ENCODE measurements around the gene NKAIN4.
A peak's percentile ranks its signal among the peaks of the same experiment; 100 is the strongest.

Gene NKAIN4

DNA sequence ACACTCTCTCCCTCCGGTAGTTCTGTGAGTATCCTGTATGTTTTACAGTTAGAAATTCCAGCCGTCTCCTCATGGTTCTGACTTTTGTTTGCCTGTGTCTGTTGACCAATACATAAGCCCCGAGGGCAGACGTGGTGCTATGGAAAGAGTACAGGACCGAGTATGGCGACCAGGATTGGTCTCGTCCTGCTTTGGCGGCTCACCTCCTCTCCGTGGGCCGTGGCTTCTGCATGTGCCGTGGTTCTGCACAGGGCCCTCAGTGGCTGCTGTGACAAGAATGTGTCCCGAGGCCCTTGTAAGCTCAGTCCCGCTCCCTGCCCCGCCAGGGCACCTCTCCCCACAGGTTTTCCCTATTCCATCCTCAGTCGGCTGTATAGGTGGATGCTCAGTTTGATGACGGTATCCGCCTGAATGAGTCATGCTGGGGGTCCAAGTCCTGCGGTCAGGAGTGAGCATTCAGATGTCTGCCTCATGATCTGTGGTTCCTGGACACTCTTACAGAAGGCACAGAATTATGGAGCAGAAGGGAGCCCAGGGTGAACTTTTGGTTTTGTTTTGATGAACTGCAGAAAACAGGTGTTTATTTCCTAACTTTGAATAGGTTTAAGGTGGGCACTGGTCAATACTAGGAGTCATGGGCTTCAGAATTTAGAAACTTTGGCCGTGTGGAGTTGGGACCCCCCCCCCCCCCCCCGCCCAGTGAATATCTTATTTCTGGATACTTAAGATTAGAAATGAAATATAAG lies 19.5 kb upstream of the NKAIN4 start:
- no peak for TF ChIP-seq TCF12 (IDR thresholded peaks at IDR 0.05; ENCODE audit: low read depth)
- TF ChIP-seq, protein P1, sequence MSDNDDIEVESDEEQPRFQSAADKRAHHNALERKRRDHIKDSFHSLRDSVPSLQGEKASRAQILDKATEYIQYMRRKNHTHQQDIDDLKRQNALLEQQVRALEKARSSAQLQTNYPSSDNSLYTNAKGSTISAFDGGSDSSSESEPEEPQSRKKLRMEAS (IDR thresholded peaks at IDR 0.05) = no peak
- no peak for TF ChIP-seq EP300 (IDR thresholded peaks at IDR 0.05; ENCODE audit: borderline replicate concordance)
- TF ChIP-seq CEBPB (IDR thresholded peaks at IDR 0.05) = no peak
- TF ChIP-seq NFIC (IDR thresholded peaks at IDR 0.05) = no peak
- no peak for TF ChIP-seq EGR1 (IDR thresholded peaks at IDR 0.05)
- no peak for TF ChIP-seq RAD21 (IDR thresholded peaks at IDR 0.05; ENCODE audit: low read depth)
- TF ChIP-seq YY1 (IDR thresholded peaks at IDR 0.05; ENCODE audit: low read depth) = no peak
- TF ChIP-seq TAF1 (IDR thresholded peaks at IDR 0.05; ENCODE audit: low read depth) = no peak
- TF ChIP-seq, protein P2, sequence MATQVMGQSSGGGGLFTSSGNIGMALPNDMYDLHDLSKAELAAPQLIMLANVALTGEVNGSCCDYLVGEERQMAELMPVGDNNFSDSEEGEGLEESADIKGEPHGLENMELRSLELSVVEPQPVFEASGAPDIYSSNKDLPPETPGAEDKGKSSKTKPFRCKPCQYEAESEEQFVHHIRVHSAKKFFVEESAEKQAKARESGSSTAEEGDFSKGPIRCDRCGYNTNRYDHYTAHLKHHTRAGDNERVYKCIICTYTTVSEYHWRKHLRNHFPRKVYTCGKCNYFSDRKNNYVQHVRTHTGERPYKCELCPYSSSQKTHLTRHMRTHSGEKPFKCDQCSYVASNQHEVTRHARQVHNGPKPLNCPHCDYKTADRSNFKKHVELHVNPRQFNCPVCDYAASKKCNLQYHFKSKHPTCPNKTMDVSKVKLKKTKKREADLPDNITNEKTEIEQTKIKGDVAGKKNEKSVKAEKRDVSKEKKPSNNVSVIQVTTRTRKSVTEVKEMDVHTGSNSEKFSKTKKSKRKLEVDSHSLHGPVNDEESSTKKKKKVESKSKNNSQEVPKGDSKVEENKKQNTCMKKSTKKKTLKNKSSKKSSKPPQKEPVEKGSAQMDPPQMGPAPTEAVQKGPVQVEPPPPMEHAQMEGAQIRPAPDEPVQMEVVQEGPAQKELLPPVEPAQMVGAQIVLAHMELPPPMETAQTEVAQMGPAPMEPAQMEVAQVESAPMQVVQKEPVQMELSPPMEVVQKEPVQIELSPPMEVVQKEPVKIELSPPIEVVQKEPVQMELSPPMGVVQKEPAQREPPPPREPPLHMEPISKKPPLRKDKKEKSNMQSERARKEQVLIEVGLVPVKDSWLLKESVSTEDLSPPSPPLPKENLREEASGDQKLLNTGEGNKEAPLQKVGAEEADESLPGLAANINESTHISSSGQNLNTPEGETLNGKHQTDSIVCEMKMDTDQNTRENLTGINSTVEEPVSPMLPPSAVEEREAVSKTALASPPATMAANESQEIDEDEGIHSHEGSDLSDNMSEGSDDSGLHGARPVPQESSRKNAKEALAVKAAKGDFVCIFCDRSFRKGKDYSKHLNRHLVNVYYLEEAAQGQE (IDR thresholded peaks at IDR 0.05; ENCODE audit: low read depth) = no peak
- TF ChIP-seq TEAD4 (IDR thresholded peaks at IDR 0.05) = no peak
- TF ChIP-seq FOXM1 (IDR thresholded peaks at IDR 0.05; ENCODE audit: borderline replicate concordance, low read depth) = no peak
- TF ChIP-seq CREB1 (IDR thresholded peaks at IDR 0.05; ENCODE audit: low read depth) = no peak
- TF ChIP-seq, protein P3, sequence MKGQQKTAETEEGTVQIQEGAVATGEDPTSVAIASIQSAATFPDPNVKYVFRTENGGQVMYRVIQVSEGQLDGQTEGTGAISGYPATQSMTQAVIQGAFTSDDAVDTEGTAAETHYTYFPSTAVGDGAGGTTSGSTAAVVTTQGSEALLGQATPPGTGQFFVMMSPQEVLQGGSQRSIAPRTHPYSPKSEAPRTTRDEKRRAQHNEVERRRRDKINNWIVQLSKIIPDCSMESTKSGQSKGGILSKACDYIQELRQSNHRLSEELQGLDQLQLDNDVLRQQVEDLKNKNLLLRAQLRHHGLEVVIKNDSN (IDR thresholded peaks at IDR 0.05) = no peak
- TF ChIP-seq ZBTB7A (IDR thresholded peaks at IDR 0.05; ENCODE audit: low read depth) = no peak

DNA sequence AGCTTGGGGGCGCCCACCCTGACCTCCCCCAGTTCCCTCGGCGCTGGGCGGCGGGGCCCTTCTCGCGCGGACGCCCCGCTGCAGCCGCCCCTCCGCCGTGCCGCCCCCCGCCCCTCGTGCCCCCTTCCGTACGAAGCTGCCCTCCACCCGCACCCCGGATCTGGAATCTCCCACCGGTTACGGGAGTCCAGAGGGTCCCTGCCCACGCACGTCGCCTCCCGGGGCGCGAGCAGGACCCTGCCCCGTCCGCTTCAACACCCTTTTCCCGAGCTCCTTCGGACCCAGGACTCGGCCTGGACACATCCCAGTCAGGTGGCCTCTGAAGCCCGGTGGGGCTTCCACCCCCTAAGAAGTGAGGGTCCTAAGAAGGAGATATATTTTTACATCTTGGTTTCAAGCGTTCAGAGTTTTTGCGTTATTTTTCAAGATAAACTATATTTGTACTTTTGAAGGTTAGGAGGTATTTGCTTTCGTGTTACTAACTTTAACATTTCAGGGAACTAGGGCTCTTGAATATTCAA lies 18.9 kb upstream of the NKAIN4 start:
- TF ChIP-seq TAF1 (IDR thresholded peaks at IDR 0.05; ENCODE audit: low read depth) (no peak), EGR1 (IDR thresholded peaks at IDR 0.05) (no peak), NFIC (IDR thresholded peaks at IDR 0.05) (no peak), RAD21 (IDR thresholded peaks at IDR 0.05; ENCODE audit: low read depth) (no peak), TCF12 (IDR thresholded peaks at IDR 0.05; ENCODE audit: low read depth) (no peak), EP300 (IDR thresholded peaks at IDR 0.05; ENCODE audit: borderline replicate concordance) (no peak), FOXM1 (IDR thresholded peaks at IDR 0.05; ENCODE audit: borderline replicate concordance, low read depth) (no peak), CREB1 (IDR thresholded peaks at IDR 0.05; ENCODE audit: low read depth) (no peak), TEAD4 (IDR thresholded peaks at IDR 0.05) (no peak), CEBPB (IDR thresholded peaks at IDR 0.05) (no peak), YY1 (IDR thresholded peaks at IDR 0.05; ENCODE audit: low read depth) (no peak)
- TF ChIP-seq, protein P3 (IDR thresholded peaks at IDR 0.05) = no peak
- TF ChIP-seq, protein P2 (IDR thresholded peaks at IDR 0.05; ENCODE audit: low read depth) = no peak

DNA sequence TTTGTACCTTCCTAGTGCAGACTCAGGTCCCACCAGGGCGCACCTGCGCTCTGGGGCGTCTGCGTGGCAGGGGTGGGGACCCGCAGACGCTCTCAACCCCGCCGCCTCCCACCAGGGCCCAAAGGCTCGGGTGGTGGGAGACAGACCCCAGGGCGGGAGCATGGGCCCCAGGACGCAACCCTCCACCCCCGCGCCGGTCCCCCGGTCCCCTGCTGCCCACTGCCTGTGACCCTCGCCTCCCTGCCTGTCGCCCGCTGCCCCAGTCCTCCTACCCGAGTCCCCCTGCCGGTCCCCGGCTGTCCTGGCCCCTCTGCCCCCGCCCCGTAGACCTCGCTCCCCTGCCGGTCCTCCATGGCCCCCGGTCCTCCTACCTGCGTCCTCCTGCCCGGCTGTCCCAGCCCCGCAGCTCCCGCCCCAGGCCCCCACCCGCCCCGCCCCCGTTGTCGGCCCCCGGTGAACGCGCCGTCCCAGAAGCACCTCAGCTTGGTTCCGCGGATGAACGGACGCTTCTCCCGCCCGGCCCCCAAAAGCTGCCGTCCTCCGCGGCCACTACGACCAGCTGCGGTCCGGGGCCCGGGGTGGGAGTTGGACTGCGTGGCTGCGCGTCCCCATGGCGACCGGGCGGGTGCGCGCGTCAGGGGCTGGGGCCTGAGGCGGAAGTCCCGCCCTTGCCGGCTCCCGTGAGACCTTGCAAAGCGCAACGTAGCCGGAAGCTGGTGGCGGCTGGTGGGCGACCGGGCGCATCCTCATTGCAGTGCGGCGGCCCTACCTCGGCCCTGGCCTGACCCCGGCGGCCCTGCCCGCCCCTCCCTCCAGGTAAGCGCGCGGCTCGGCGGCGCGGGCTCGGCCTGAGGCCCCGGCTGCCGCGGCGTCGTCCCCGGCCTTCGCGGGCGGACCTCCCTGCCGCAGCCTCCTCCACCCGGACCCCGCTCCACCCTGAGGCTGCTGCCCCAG lies 18.1 kb upstream of the NKAIN4 start, which contains the start of gene ARFGAP1:
ARFGAP1 (plus strand) TSS at position 709 of the 954 bp plus-strand sequence. CDS start 2,768 bp downstream, outside the sequence.
- TF ChIP-seq, protein P3 (IDR thresholded peaks at IDR 0.05) = no peak
- 0 out of 2 replicates have a peak, but pooled peaks have one; percentile 20 for TF ChIP-seq ZBTB7A (IDR thresholded peaks at IDR 0.05; ENCODE audit: low read depth)
- no peak for TF ChIP-seq RAD21 (IDR thresholded peaks at IDR 0.05; ENCODE audit: low read depth)
- TF ChIP-seq YY1 (IDR thresholded peaks at IDR 0.05; ENCODE audit: low read depth) = peak; percentile 64; the same call in 1 of the 2 replicates
- TF ChIP-seq EGR1 (IDR thresholded peaks at IDR 0.05) = peak; percentile 58
- TF ChIP-seq, protein P2 (IDR thresholded peaks at IDR 0.05; ENCODE audit: low read depth) = no peak
- peak; percentile 55; the same call in 1 of the 2 replicates for TF ChIP-seq TAF1 (IDR thresholded peaks at IDR 0.05; ENCODE audit: low read depth)
- TF ChIP-seq, protein P1 (IDR thresholded peaks at IDR 0.05) = peak; percentile 53; the same call in 1 of the 2 replicates
- no peak for TF ChIP-seq FOXM1 (IDR thresholded peaks at IDR 0.05; ENCODE audit: borderline replicate concordance, low read depth)
- TF ChIP-seq CREB1 (IDR thresholded peaks at IDR 0.05; ENCODE audit: low read depth) = peak; percentile 72
